H1 (cell line): ENCODE results near the gene LIAS. TPM values are rescaled to one million over a fixed set of nuclear protein-coding genes. Genes with fewer than 3 reads are reported as not detected.
"Not testable (repeated sequence)": the region's sequence is repeated elsewhere in the genome, so short reads cannot be mapped to it uniquely, and the experiment has no call there.

Source experiments
- CTCF ChIA-PET: fragments of 300-600 bp; sonication (Branson Sonifier 250); formaldehyde crosslinking; loops from one replicate; lab custom pipeline; 2021; ENCODE audit not compliant: partially characterized antibody; lab: Charles Lee
- POLR2A ChIA-PET: fragments of 300-600 bp; sonication (Branson Sonifier 250); formaldehyde crosslinking; loops from one replicate; lab custom pipeline; 2021; ENCODE audit warnings: inconsistent platforms; ENCODE audit not compliant: partially characterized antibody; lab: Charles Lee
- DNase-seq, 2 experiments: peaks; one replicate each; pipeline versions ENCODE4 v3.0.0 to v3.0.0-alpha.2; 2010 to 2022; ENCODE audit warnings: low spot score in 2 of 2, low read depth in 1 of 2, mixed read lengths in 1 of 2
- FAIRE-seq: peaks from 2 replicates; lab custom pipeline; 2011; peaks lifted over from hg19 to GRCh38; lab: Jason Lieb, UNC
- H2AFZ ChIP-seq: 2 replicates; pipeline ENCODE4 v1.8.1; 2012; ENCODE audit warnings: low read length, inconsistent platforms
- H2AK5ac ChIP-seq: 2 replicates; pipeline ENCODE4 v1.6.1; 2013; ENCODE audit warnings: low read depth, low read length
- H2BK120ac ChIP-seq: replicated peaks from 2 replicates; pipeline ENCODE3; 2013; ENCODE audit warnings: low read depth, low read length, inconsistent platforms
- H2BK12ac ChIP-seq: 2 replicates; pipeline ENCODE4 v1.6.1; 2013; ENCODE audit warnings: low read depth, low read length
- H2BK15ac ChIP-seq: 2 replicates; pipeline ENCODE4 v1.6.1; 2013; ENCODE audit warnings: low read length
- H2BK20ac ChIP-seq: 2 replicates; pipeline ENCODE4 v1.6.1; 2013; ENCODE audit warnings: low read length
- H2BK5ac ChIP-seq: 2 replicates; pipeline ENCODE4 v1.6.1; 2013; ENCODE audit warnings: low read depth, low read length
- H3K14ac ChIP-seq: 2 replicates; pipeline ENCODE4 v1.6.1; 2013; ENCODE audit warnings: inconsistent platforms; ENCODE audit not compliant: insufficient read length
- H3K18ac ChIP-seq: 2 replicates; pipeline ENCODE4 v1.6.1; 2013; ENCODE audit warnings: low read length; ENCODE audit errors: extremely low read depth
- H3K23ac ChIP-seq: 2 replicates; pipeline ENCODE4 v1.6.1; 2013; ENCODE audit warnings: inconsistent platforms; ENCODE audit not compliant: insufficient read length
- H3K23me2 ChIP-seq: 2 replicates; pipeline ENCODE4 v1.6.1; 2013; ENCODE audit warnings: low read depth, low read length
- H3K27ac ChIP-seq: 2 replicates; pipeline ENCODE4 v1.6.1; 2011; ENCODE audit warnings: low read depth, low read length, inconsistent platforms
- H3K27me3 ChIP-seq, 4 experiments: replicated peaks in 1 of 4; 1 replicate in 1 of 4; 2 replicates in 3 of 4; pipeline versions ENCODE4 v1.6.1 to v1.8.1; 2011 to 2013; ENCODE audit warnings: low read length in 3 of 4, mild to moderate bottlenecking in 3 of 4, inconsistent platforms in 2 of 4, mixed read lengths in 2 of 4, moderate library complexity in 1 of 4; ENCODE audit not compliant: control insufficient read depth in 3 of 4, insufficient read depth in 3 of 4; ENCODE audit errors: extremely low read depth in 1 of 4
- H3K36me3 ChIP-seq, 4 experiments: 2 replicates each; pipeline versions ENCODE4 v1.6.1 to v1.8.1; 2011 to 2013; ENCODE audit warnings: mild to moderate bottlenecking in 4 of 4, low read length in 3 of 4, moderate library complexity in 2 of 4, control low read depth in 1 of 4, inconsistent platforms in 1 of 4; ENCODE audit not compliant: insufficient read depth in 4 of 4, control insufficient read depth in 2 of 4
- H3K4ac ChIP-seq: replicated peaks from 2 replicates; pipeline ENCODE3; 2013; ENCODE audit warnings: low read length, low read depth, mixed read lengths, inconsistent platforms; ENCODE audit not compliant: insufficient read length
- H3K4me1 ChIP-seq, 4 experiments: replicated peaks in 1 of 4; 1 replicate in 1 of 4; 2 replicates in 3 of 4; pipeline versions ENCODE4 v1.6.1 to v1.8.1; 2011 to 2013; ENCODE audit warnings: low read length in 3 of 4, inconsistent platforms in 2 of 4, mixed read lengths in 1 of 4; ENCODE audit not compliant: insufficient read depth in 4 of 4, control insufficient read depth in 3 of 4
- H3K4me2 ChIP-seq, 2 experiments: 2 replicates each; pipeline versions ENCODE4 v1.6.1 to v1.8.1; 2011 to 2013; ENCODE audit warnings: low read depth in 2 of 2, low read length in 2 of 2, control low read depth in 1 of 2, inconsistent platforms in 1 of 2, mild to moderate bottlenecking in 1 of 2; ENCODE audit not compliant: insufficient read depth in 1 of 2
- H3K4me3 ChIP-seq, 4 experiments: fragments of 200-600, 300-600 bp in 1 of 4; sonication (generic), shearing (Covaris generic), sonication (Bioruptor Twin) in 1 of 4; 2 replicates each; pipeline versions ENCODE4 v1.5.1 to v1.8.1; 2011 to 2016; ENCODE audit warnings: low read length in 4 of 4, low read depth in 3 of 4, control low read depth in 2 of 4, inconsistent platforms in 2 of 4, mild to moderate bottlenecking in 2 of 4, mixed read lengths in 1 of 4, moderate library complexity in 1 of 4; ENCODE audit not compliant: insufficient read depth in 2 of 4; ENCODE audit errors: extremely low read depth in 1 of 4
- H3K56ac ChIP-seq: replicated peaks from 2 replicates; pipeline ENCODE3; 2013; ENCODE audit warnings: low read depth, mild to moderate bottlenecking, mixed read lengths, low read length, inconsistent platforms; ENCODE audit not compliant: insufficient read length
- H3K79me1 ChIP-seq: 2 replicates; pipeline ENCODE4 v1.6.1; 2013; ENCODE audit warnings: low read depth, low read length, control low read depth
- H3K79me2 ChIP-seq, 2 experiments: 2 replicates each; pipeline versions ENCODE4 v1.6.1 to v1.8.1; 2012 to 2013; ENCODE audit warnings: low read length in 2 of 2, mild to moderate bottlenecking in 2 of 2, inconsistent platforms in 1 of 2; ENCODE audit not compliant: insufficient read depth in 2 of 2, control insufficient read depth in 1 of 2
- H3K9ac ChIP-seq, 4 experiments: replicated peaks in 1 of 4; 1 replicate in 1 of 4; 2 replicates in 3 of 4; pipeline versions ENCODE4 v1.6.1 to v1.8.1; 2011 to 2013; ENCODE audit warnings: low read depth in 3 of 4, low read length in 3 of 4, control low read depth in 2 of 4, mild to moderate bottlenecking in 2 of 4, moderate library complexity in 2 of 4, inconsistent platforms in 1 of 4; ENCODE audit errors: extremely low read depth in 1 of 4
- H3K9me3 ChIP-seq, 2 experiments: 2 replicates each; pipeline versions ENCODE4 v1.6.1 to v1.8.1; 2012 to 2013; ENCODE audit warnings: mild to moderate bottlenecking in 2 of 2, moderate library complexity in 2 of 2, control low read depth in 1 of 2, inconsistent platforms in 1 of 2, low read depth in 1 of 2, low read length in 1 of 2, mixed read lengths in 1 of 2; ENCODE audit not compliant: insufficient read depth in 2 of 2
- H4K20me1 ChIP-seq, 2 experiments: replicated peaks in 1 of 2; 2 replicates each; pipeline versions ENCODE3 to v1.8.1; 2011 to 2013; ENCODE audit warnings: inconsistent platforms in 2 of 2, low read length in 2 of 2, mild to moderate bottlenecking in 1 of 2; ENCODE audit not compliant: insufficient read depth in 2 of 2, control insufficient read depth in 1 of 2
- H4K5ac ChIP-seq: 2 replicates; pipeline ENCODE4 v1.6.1; 2013; ENCODE audit warnings: low read length, low read depth, mixed read lengths, inconsistent platforms; ENCODE audit not compliant: insufficient read length
- H4K8ac ChIP-seq: 2 replicates; pipeline ENCODE4 v1.8.0; 2013; ENCODE audit warnings: mild to moderate bottlenecking, moderate library complexity, low read length, inconsistent platforms; ENCODE audit not compliant: insufficient read depth; ENCODE audit errors: extremely low read depth
- H4K91ac ChIP-seq: replicated peaks from 2 replicates; pipeline ENCODE3; 2013; ENCODE audit warnings: low read length, mixed read lengths, inconsistent platforms; ENCODE audit not compliant: insufficient read length
- BRCA1 ChIP-seq: IDR thresholded peaks from 2 replicates; pipeline ENCODE4 v1.6.1; 2012; ENCODE audit warnings: low read depth, low read length, improper control_type of control experiment
- CBX8 ChIP-seq: fragments of 300-800, 300-1000 bp; sonication (generic); IDR thresholded peaks from 2 replicates; pipeline ENCODE4 v1.7.1; 2016; ENCODE audit warnings: low read depth, low read length, borderline replicate concordance
- JUN ChIP-seq: IDR thresholded peaks from 2 replicates; pipeline ENCODE4 v1.6.1; 2011; ENCODE audit warnings: low read depth, mild to moderate bottlenecking, improper control_type of control experiment, low read length
- NANOG ChIP-seq: IDR thresholded peaks from 2 replicates; pipeline ENCODE4 v1.6.1; 2011; ENCODE audit warnings: low read length, low read depth, mild to moderate bottlenecking, inconsistent platforms; ENCODE audit not compliant: insufficient read depth, poor library complexity, severe bottlenecking
- WGBS, 2 experiments: shearing (Covaris generic) in 1 of 2; methylation state at CpG; one replicate each; pipeline versions ENCODE4 v1.1.6 to v1.1.7; 2013 to 2015; ENCODE audit warnings: low lambda C conversion rate in 2 of 2, mixed read lengths in 2 of 2, inconsistent platforms in 1 of 2, low coverage in 1 of 2, missing lambda C conversion rate in 1 of 2; ENCODE audit not compliant: insufficient replicate concordance in 2 of 2, insufficient coverage in 1 of 2, insufficient read length in 1 of 2; ENCODE audit errors: extremely low coverage in 1 of 2, missing lambda C conversion rate in 1 of 2; 5-methylcytosine and 5-hydroxymethylcytosine counted together
- polyA plus RNA-seq, 7 experiments: library from polyadenylated mRNA; depleted of rRNA in 3 of 7; stranded (reverse) in 5 of 7; unstranded in 2 of 7; fragments of >200 nt in 5 of 7; fragments of 200-250 nt in 2 of 7; gene quantifications; 1 replicate in 5 of 7; 2 replicates in 1 of 7; 4 replicates in 1 of 7; pipeline versions ENCODE4 v1.2.1 to v1.2.3, GENCODE V29; 2011 to 2013; ENCODE audit warnings: missing spikeins in 2 of 7, mixed read lengths in 2 of 7
- total RNA-seq: library from RNA; stranded (reverse); fragmentation: NEBNext Ultra II Directional; extraction: Animal tissue kit (Norgen Biotek cat#: 25700); gene quantifications from 2 replicates; pipeline ENCODE4 v1.2.1, GENCODE V29; 2021
- TF ChIP-seq, protein P1 (sequence below): IDR thresholded peaks from 2 replicates; pipeline ENCODE4 v1.6.1; 2011; ENCODE audit warnings: low read depth, mild to moderate bottlenecking, low read length; ENCODE audit not compliant: insufficient read depth
- TF ChIP-seq, protein P2 (sequence below): IDR thresholded peaks from 2 replicates; pipeline ENCODE4 v1.6.1; 2012; ENCODE audit warnings: inconsistent platforms

The LIAS gene
- total and polyA plus RNA-seq, 2 of the 8 experiments (the other 6 are each of a cell fraction or from before 2014, with no cell fraction given): 10.5 to 24.9 TPM

DNA sequence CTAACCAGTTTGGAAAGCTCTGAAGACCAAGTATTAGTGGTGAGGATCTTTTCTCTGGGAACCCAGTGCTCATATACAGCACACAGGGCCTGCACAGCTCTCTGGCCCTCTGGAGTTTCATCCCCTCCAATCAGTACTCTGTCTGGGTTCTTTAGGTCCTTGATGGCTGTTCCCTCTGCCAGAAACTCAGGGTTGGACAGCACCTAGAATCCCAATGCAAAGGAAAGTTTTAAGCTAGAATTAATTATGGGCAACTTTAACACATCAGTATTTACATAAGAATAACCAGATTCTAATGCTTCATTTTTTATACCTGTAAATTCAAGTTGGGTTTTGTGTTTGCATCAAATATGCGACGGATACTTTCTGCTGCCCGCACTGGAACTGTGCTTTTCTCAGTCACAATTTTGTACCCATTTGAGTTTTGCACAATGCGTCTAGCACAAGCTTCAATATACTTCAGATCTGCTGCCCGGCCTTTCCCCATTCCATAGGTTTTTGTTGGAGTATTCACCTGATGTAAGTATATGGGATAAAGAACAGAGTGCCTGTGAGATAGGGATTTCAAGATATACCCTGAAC is 51.6 kb downstream of the LIAS start (continued):
- TF ChIP-seq, protein P1, sequence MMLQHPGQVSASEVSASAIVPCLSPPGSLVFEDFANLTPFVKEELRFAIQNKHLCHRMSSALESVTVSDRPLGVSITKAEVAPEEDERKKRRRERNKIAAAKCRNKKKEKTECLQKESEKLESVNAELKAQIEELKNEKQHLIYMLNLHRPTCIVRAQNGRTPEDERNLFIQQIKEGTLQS: no peak
- TF ChIP-seq, protein P2, sequence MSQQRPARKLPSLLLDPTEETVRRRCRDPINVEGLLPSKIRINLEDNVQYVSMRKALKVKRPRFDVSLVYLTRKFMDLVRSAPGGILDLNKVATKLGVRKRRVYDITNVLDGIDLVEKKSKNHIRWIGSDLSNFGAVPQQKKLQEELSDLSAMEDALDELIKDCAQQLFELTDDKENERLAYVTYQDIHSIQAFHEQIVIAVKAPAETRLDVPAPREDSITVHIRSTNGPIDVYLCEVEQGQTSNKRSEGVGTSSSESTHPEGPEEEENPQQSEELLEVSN: no peak
- TF ChIP-seq JUN: no peak
- no peak for TF ChIP-seq NANOG
- no peak for TF ChIP-seq BRCA1
- no peak for TF ChIP-seq CBX8

DNA sequence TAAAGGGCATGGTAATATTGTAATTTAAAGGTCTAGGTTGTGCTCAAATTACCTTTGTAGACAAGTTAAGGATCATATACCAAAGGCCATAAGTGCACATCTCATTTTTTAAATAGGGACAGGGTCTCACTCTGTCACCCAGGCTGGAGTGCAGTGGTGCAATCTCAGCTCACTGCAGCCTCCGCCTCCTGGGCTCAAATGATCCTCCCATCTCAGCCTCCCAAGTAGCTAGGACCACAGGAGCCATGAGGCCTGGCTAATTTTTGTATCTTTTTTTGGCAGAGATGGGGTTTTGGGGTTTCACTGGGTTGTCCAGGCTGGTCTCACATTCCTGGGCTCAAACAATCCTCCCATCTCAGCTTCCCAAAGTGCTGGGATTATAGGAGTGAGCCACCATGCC is 55.4 kb downstream of the LIAS start:
- 95% methylated on average over 1 of the region's 1 CpG; no CpG with 5 or more reads in 1 of the 2 experiments for WGBS, 2 experiments
- H2AFZ ChIP-seq, H3K4ac ChIP-seq, H3K18ac ChIP-seq, H2AK5ac ChIP-seq, H3K14ac ChIP-seq, H2BK5ac ChIP-seq, H2BK120ac ChIP-seq, H3K4me1 ChIP-seq, H2BK12ac ChIP-seq, H2BK20ac ChIP-seq, H3K27ac ChIP-seq, H3K23ac ChIP-seq, H3K56ac ChIP-seq, H3K4me2 ChIP-seq, H3K27me3 ChIP-seq, H2BK15ac ChIP-seq, H3K79me1 ChIP-seq, H4K20me1 ChIP-seq, H3K9ac ChIP-seq, H3K79me2 ChIP-seq, H4K8ac ChIP-seq, H3K9me3 ChIP-seq, H4K5ac ChIP-seq, FAIRE-seq, H3K4me3 ChIP-seq, POLR2A ChIA-PET, H4K91ac ChIP-seq, H3K23me2 ChIP-seq, DNase-seq: not testable (repeated sequence)
- peaks cover 5 to 65% (median 25%) of the 10 kb centered on the region in 4 experiments for H3K36me3 ChIP-seq
- CTCF ChIA-PET: interaction anchor here (0.6 kb wide), 2 partner anchors 541 to 597 kb away, joined by 3 to 6 read pairs; no protein-coding TSS in a partner anchor
